Loucy (cell line): ENCODE data around the gene C11orf71.

Source experiments
- H2AFZ ChIP-seq: fragments of 200-600 bp; sonication (generic); 2 replicates; pipeline ENCODE4 v1.6.0; 2016; ENCODE audit warnings: antibody characterized with exemption, mild to moderate bottlenecking, low read length, moderate library complexity
- H3F3A ChIP-seq: fragments of 200-600 bp; 2 replicates; pipeline ENCODE4 v1.6.0; 2016; ENCODE audit warnings: antibody characterized with exemption, low read depth, mild to moderate bottlenecking
- H3K27me3 ChIP-seq: fragments of 200-600 bp; sonication (generic); 2 replicates; pipeline ENCODE4 v1.6.1; 2014; ENCODE audit warnings: low read length, mild to moderate bottlenecking; ENCODE audit not compliant: insufficient read depth, poor library complexity, severe bottlenecking
- H3K36me3 ChIP-seq: fragments of 200-600 bp; sonication (generic); 2 replicates; pipeline ENCODE4 v1.6.1; 2016; ENCODE audit warnings: low read length; ENCODE audit not compliant: insufficient read depth
- H3K4me1 ChIP-seq: fragments of 200-600 bp; sonication (generic); 2 replicates; pipeline ENCODE4 v1.5.1; 2014; ENCODE audit warnings: low read length, mild to moderate bottlenecking; ENCODE audit not compliant: insufficient read depth, poor library complexity, severe bottlenecking
- H3K4me2 ChIP-seq: fragments of 200-600 bp; sonication (generic); 2 replicates; pipeline ENCODE4 v1.6.0; 2014; ENCODE audit warnings: antibody characterized with exemption, low read length, low read depth, mild to moderate bottlenecking; ENCODE audit not compliant: poor library complexity, severe bottlenecking
- H3K4me3 ChIP-seq: fragments of 200-600 bp; sonication (generic); 2 replicates; pipeline ENCODE4 v1.5.1; 2014; ENCODE audit warnings: low read length, mild to moderate bottlenecking, mixed read lengths; ENCODE audit not compliant: poor library complexity, severe bottlenecking
- H3K79me2 ChIP-seq: fragments of 200-600 bp; sonication (generic); 2 replicates; pipeline ENCODE4 v1.6.1; 2014; ENCODE audit warnings: low read length; ENCODE audit not compliant: insufficient read depth
- H3K9ac ChIP-seq: fragments of 200-600 bp; sonication (generic); 2 replicates; pipeline ENCODE4 v1.6.0; 2014; ENCODE audit warnings: mild to moderate bottlenecking, low read depth, low read length, moderate library complexity; ENCODE audit not compliant: poor library complexity, severe bottlenecking
- H3K9me2 ChIP-seq: fragments of 200-600 bp; sonication (generic); replicated peaks from 2 replicates; pipeline ENCODE4 v1.6.1; 2016; ENCODE audit warnings: low read depth, low read length, mixed read lengths
- H3K9me3 ChIP-seq: fragments of 200-600 bp; sonication (generic); 2 replicates; pipeline ENCODE4 v1.6.1; 2014; ENCODE audit warnings: mild to moderate bottlenecking, antibody characterized with exemption, low read length, low read depth; ENCODE audit not compliant: insufficient read depth
- H4K20me1 ChIP-seq: fragments of 200-600 bp; sonication (generic); 2 replicates; pipeline ENCODE4 v1.6.0; 2014; ENCODE audit warnings: antibody characterized with exemption, low read length, mild to moderate bottlenecking; ENCODE audit not compliant: insufficient read depth, poor library complexity, severe bottlenecking
- EZH2phosphoT487 ChIP-seq: fragments of 200-600 bp; IDR thresholded peaks from 2 replicates; pipeline ENCODE4 v1.6.1; 2018; ENCODE audit warnings: antibody characterized with exemption, mild to moderate bottlenecking, moderate library complexity, borderline replicate concordance
- TF ChIP-seq, protein P1 (sequence below): fragments of 200-600 bp; sonication (generic); conservative IDR thresholded peaks from 2 replicates; pipeline ENCODE4 v1.5.1; 2014; ENCODE audit warnings: mild to moderate bottlenecking, antibody characterized with exemption, low read length

Gene C11orf71

DNA sequence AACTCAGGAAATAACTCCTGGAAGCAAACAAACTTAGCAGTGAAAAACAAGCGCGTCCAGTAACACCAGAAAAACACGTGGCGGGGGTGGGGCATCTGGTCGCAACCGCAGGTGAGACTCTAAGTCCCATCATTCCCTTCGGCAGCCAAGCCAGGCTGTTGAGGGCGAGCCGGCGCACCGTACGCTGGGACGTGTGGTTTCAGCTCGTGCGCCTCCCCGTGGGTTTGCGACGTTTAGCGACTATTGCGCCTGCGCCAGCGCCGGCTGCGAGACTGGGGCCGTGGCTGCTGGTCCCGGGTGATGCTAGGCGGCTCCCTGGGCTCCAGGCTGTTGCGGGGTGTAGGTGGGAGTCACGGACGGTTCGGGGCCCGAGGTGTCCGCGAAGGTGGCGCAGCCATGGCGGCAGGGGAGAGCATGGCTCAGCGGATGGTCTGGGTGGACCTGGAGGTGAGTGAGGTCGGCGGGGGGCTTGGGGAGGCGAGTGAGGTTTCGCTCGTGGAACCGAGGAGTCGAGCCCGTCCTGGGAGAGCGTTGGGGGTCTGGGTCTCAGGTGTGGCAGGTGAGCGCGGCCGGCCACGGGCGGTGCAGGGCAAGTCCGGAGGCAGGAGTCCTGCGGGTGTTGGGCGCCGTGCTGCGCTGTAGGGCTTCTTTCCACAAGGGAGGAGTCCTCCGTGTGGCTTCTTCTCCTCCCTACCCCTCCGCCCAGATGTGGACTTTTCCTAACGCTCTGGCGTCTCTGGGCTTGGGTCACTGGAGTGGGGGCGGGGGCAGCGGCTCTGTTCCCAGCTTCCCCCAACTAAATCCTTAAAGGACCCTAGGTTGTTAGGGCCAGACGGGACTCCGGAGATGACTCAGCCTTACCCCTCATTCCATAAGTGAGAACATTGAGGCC lies 39.2 kb upstream of the C11orf71 start, which contains the start of gene REXO2:
Gene REXO2, plus strand, starts transcription at position 239 of the 892 bp plus-strand sequence. Its CDS starts 62 bp downstream, at position 301.
- TF ChIP-seq, protein P1, sequence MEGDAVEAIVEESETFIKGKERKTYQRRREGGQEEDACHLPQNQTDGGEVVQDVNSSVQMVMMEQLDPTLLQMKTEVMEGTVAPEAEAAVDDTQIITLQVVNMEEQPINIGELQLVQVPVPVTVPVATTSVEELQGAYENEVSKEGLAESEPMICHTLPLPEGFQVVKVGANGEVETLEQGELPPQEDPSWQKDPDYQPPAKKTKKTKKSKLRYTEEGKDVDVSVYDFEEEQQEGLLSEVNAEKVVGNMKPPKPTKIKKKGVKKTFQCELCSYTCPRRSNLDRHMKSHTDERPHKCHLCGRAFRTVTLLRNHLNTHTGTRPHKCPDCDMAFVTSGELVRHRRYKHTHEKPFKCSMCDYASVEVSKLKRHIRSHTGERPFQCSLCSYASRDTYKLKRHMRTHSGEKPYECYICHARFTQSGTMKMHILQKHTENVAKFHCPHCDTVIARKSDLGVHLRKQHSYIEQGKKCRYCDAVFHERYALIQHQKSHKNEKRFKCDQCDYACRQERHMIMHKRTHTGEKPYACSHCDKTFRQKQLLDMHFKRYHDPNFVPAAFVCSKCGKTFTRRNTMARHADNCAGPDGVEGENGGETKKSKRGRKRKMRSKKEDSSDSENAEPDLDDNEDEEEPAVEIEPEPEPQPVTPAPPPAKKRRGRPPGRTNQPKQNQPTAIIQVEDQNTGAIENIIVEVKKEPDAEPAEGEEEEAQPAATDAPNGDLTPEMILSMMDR = no peak; the same call in 1 of the 2 replicates
- TF ChIP-seq EZH2phosphoT487 = no peak
- H3K79me2 ChIP-seq = peaks cover 22% of the 10 kb centered on the region

DNA sequence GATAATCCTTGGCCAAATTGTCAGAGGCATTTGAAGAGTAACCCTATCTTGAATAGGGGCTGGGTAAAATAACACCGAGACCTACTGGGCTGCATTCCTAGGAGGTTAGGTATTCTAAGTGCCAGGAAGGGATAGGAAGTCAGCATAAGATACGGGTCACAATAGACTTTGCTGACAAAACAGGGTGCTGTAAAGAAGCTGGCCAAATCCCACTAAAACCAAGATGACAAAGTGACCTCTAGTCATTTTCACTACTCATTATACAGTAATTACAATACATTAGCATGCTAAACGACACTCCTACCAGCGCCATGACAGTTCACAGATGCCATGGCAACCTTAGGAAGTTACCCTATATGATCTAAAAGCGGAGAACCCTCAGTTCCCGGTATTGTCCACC lies 38.0 kb upstream of the C11orf71 start:
- Histone ChIP-seq H3K4me2 (peak overlapping the region; percentile 99), H3K9ac (no peak overlapping the region), H2AFZ (peak overlapping the region; percentile 99; the same call in 1 of the 2 replicates), H3F3A (no peaks in the 10 kb centered on the region), H3K4me3 (no peak overlapping the region), H3K9me2 (no peaks in the 10 kb centered on the region), H4K20me1 (no peaks in the 10 kb centered on the region), H3K36me3 (no peaks in the 10 kb centered on the region), H3K4me1 (peaks cover 34% of the 10 kb centered on the region), H3K9me3 (no peaks in the 10 kb centered on the region), H3K79me2 (peaks cover 22% of the 10 kb centered on the region), H3K27me3 (no peaks in the 10 kb centered on the region)
- TF ChIP-seq, protein P1 = no peak
- no peak for TF ChIP-seq EZH2phosphoT487

More for the DNA sequence above, 39.2 kb upstream of the C11orf71 start, which contains the start of gene REXO2:
- peaks cover 34% of the 10 kb centered on the region for H3K4me1 ChIP-seq
- peak within 1 kb of the TSS; percentile 99 for H3K4me2 ChIP-seq
- H4K20me1 ChIP-seq = no peaks in the 10 kb centered on the region
- H3K9me2 ChIP-seq = no peaks in the 10 kb centered on the region
- H3K4me3 ChIP-seq = peak within 1 kb of the TSS; percentile 99
- no peaks in the 10 kb centered on the region for H3K27me3 ChIP-seq
- H3F3A ChIP-seq = no peaks in the 10 kb centered on the region
- no peaks in the 10 kb centered on the region for H3K36me3 ChIP-seq
- no peaks in the 10 kb centered on the region for H3K9me3 ChIP-seq
- H2AFZ ChIP-seq = peak within 1 kb of the TSS; percentile 99
- peak within 1 kb of the TSS; percentile 81 for H3K9ac ChIP-seq

GRCh38 chr11:114433376-114433775 lies 33.1 kb upstream of the C11orf71 start:
- H3K4me3 ChIP-seq = no peak overlapping the region
- no peaks in the 10 kb centered on the region for H3K9me2 ChIP-seq
- no peak overlapping the region for H2AFZ ChIP-seq
- no peaks in the 10 kb centered on the region for H3K4me1 ChIP-seq
- no peaks in the 10 kb centered on the region for H4K20me1 ChIP-seq
- no peaks in the 10 kb centered on the region for H3K27me3 ChIP-seq
- no peak overlapping the region for H3K4me2 ChIP-seq
- TF ChIP-seq EZH2phosphoT487 = no peak
- TF ChIP-seq, protein P1 = no peak
- H3K79me2 ChIP-seq = no peaks in the 10 kb centered on the region
- no peaks in the 10 kb centered on the region for H3F3A ChIP-seq
- H3K9ac ChIP-seq = no peak overlapping the region
- no peaks in the 10 kb centered on the region for H3K9me3 ChIP-seq
- H3K36me3 ChIP-seq = no peaks in the 10 kb centered on the region
